ENCODE data around the gene CERT1. TPM values are rescaled to one million over a fixed set of nuclear protein-coding genes. Genes with fewer than 3 reads are reported as not detected.

The CERT1 gene
- total and polyA plus RNA-seq, 2 donors (not counting 3 experiments of a cell fraction or from before 2014, with no cell fraction given), result 8.0 to 21.3 TPM

GRCh38 chr5:75366787-75367186, 144.6 kb downstream of the CERT1 start:
- CTCF ChIA-PET, result interaction anchor here (3.0 kb wide), 1 partner anchor 314 kb away, joined by 11 read pairs; no protein-coding TSS in a partner anchor
- no peak overlapping the region for H2AFZ ChIP-seq (ENCODE audit: low read depth, low read length)
- H3K36me3 ChIP-seq (ENCODE audit: control insufficient read depth in 2 of 2, extremely low read depth in 1 of 2, insufficient read depth in 2 of 2, low read length in 2 of 2), result peaks cover 2 to 4% of the 10 kb centered on the region in 2 experiments
- no peaks in the 10 kb centered on the region for H3K9me3 ChIP-seq (replicated peaks; ENCODE audit: control insufficient read depth, insufficient read depth, low read length)
- DNase-seq (ENCODE audit: low read depth, low spot score) (no peak), FAIRE-seq (no peak)
- no peak overlapping the region for H3K9ac ChIP-seq (replicated peaks; ENCODE audit: extremely low read depth, insufficient read depth, low read length)
- no peaks in the 10 kb centered on the region for H3K9me1 ChIP-seq (replicated peaks; ENCODE audit: control insufficient read depth, extremely low read depth, insufficient read depth, low read length)
- no peaks in the 10 kb centered on the region for H3K79me2 ChIP-seq (ENCODE audit: control insufficient read depth, insufficient read depth, low read length)
- dilution Hi-C loops (cut with MboI; ENCODE audit: extremely low pct_ligation_motif_present, low sequenced_read_pairs), result no loop called here
- no peak overlapping the region for H3K4me2 ChIP-seq (ENCODE audit: insufficient read depth, low read length)
- peaks cover 12% of the 10 kb centered on the region for H3K4me1 ChIP-seq (ENCODE audit: control insufficient read depth, extremely low read depth, insufficient read depth, low read length)
- TF ChIP-seq GATA2 (IDR thresholded peaks at IDR 0.05; ENCODE audit: insufficient read depth, insufficient read length, low read depth, low read length) (no peak), MAX (IDR thresholded peaks at IDR 0.05; ENCODE audit: insufficient read depth, insufficient read length) (no peak), JUN (IDR thresholded peaks at IDR 0.05; ENCODE audit: borderline replicate concordance, insufficient read depth, insufficient read length, low read depth) (no peak), EZH2 (IDR thresholded peaks at IDR 0.05; ENCODE audit: borderline replicate concordance, low read depth, low read length, severe bottlenecking) (no peak), MYC (IDR thresholded peaks at IDR 0.05; ENCODE audit: low read depth, low read length) (no peak), FOS (IDR thresholded peaks at IDR 0.05; ENCODE audit: borderline replicate concordance, insufficient read depth, low read length) (no peak), CTCF (IDR thresholded peaks at IDR 0.05; ENCODE audit: extremely low read depth in 1 of 2, insufficient read depth in 1 of 2, low read depth in 1 of 2, low read length in 2 of 2) (no peak), POLR2AphosphoS5 (IDR thresholded peaks at IDR 0.05; ENCODE audit: insufficient read depth, low read depth, low read length) (no peak), POLR2A (IDR thresholded peaks at IDR 0.05; ENCODE audit: low read depth, low read length) (no peak)
- no TSS peak for BruUV-seq (replicated peaks)
- H3K27me3 ChIP-seq (ENCODE audit: control insufficient read depth in 2 of 2, insufficient read depth in 2 of 2, low read length in 2 of 2), result no peaks in the 10 kb centered on the region
- POLR2A ChIA-PET, result no interaction called here
- no peaks in the 10 kb centered on the region for H4K20me1 ChIP-seq (replicated peaks; ENCODE audit: control insufficient read depth, extremely low read depth, insufficient read depth, low read length)
- intact Hi-C loops (cut with micrococcal nuclease), result no loop called here
- no peak overlapping the region for H3K27ac ChIP-seq (ENCODE audit: insufficient read depth, low read depth, low read length)
- H3K4me3 ChIP-seq (replicated peaks in 1 of 3; ENCODE audit: insufficient read depth in 1 of 3, low read depth in 1 of 3, low read length in 3 of 3), result no peak overlapping the region

Data from endothelial cell of umbilical vein (primary cell).